Kidney tubule cell (primary cell): ENCODE measurements around the gene CAMK2A.
"Not testable (repeated sequence)": the region's sequence is repeated elsewhere in the genome, so short reads cannot be mapped to it uniquely, and the experiment has no call there.

ENCODE experiments used
- DNase-seq: peaks from one replicate; pipeline ENCODE4 v3.0.0-alpha.2; 2018; ENCODE audit warnings: low spot score

Gene CAMK2A

DNA sequence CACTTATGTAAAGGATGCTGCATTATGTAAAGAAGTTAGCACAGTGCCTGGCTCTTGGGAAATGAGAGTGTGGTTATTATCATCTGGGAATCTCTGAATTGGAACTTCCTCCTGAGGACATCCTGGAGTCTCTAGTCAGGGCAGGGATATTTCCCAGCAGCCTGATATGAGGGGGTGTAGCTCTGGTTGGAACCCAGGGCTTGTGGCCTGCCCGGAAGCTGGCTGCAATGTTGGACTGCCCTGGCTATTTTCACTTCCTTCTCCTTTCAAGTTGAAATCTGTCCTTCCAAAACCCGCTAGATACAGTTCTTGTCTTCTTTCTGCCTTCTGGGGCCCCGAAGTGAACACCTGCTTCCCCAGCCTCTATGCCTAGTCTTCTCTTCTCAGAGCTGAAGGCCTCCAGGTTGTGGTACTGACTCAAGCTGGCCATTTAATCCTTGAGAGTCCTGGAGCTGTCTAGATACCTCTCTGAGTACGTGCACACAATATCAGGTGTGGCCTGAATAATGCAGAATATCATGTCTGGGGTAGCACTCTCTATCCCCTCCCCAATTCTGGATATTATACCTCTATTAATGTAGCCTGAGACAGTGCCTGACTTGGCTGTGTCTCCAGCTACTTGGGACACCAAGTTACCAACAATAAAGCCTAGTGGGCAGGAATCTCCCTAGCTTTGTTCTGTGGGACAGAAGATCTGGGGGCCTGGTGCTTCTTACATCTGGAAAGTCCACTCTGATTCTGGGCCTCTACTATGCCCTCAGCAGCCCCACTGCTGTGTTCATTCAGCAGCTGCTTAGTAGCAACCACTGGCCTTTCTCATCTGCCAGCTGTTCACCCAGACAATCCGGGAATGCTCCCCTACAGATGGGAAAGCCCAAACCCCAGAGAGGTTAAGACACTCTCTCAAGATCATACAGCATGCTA is 54.7 kb downstream of the CAMK2A start:
- no peak for DNase-seq

GRCh38 chr5:150233706-150234105 is 55.9 kb downstream of the CAMK2A start:
- not testable (repeated sequence) for DNase-seq

DNA sequence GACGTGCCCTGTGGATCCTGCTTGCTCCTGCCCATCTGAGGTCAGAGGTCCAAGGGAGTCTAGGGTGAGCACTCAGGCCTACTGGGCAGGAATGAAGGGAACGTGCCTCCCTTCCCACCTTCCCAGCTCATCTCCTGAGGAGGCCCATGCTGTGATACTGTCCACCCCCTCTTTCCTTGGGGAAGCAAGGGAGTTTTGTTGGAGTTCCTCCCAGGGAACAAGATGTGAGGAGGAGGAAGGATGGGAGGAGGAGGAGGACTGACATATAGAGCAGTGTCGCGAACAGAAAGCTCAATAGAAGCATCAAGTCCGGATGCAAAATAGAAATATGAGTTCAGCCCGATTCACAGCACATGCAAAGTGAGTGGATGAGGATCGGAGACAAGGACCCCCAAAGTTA is 58.7 kb downstream of the CAMK2A start:
- no peak for DNase-seq

- no peak for DNase-seq
Observed at GRCh38 chr5:150229571-150229970, 60.0 kb downstream of the CAMK2A start.

DNA sequence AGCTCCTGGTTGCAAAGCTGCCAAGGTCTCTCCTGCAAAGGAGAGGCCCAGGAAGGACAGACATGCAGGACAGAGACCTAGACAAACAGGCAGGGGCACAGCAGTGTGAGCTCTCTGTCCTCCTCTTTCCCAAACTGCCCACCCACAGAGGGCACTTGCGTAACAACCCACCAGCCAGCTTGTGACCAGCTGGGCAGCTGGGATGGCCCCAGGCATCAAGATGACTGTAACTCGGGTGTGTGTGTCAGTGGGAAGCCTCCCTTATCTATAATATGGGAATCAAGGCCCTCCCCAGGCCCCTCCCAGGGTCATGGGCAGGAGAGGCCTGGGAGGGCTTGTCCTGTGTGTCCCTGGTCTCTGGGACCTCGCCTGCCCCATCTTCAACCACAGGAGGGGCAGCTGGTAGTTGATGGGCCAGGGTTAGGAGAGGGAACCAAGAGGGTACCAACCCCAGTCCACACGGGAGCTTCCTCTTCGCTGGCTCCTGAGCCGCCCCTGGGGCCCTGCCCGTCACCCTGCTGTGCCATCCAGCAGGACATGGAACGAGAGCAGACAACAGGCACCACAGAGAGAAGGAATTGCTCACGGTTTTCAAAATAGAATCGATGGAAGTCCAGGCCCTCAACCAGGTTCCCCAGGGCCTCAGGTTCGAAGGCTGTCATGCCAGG is 61.8 kb downstream of the CAMK2A start:
- DNase-seq, result no peak

GRCh38 chr5:150227036-150227435 is 62.5 kb downstream of the CAMK2A start:
- no peak for DNase-seq

- no peak for DNase-seq
Observed at GRCh38 chr5:150224483-150225027, 65.0 kb downstream of the CAMK2A start.

DNA sequence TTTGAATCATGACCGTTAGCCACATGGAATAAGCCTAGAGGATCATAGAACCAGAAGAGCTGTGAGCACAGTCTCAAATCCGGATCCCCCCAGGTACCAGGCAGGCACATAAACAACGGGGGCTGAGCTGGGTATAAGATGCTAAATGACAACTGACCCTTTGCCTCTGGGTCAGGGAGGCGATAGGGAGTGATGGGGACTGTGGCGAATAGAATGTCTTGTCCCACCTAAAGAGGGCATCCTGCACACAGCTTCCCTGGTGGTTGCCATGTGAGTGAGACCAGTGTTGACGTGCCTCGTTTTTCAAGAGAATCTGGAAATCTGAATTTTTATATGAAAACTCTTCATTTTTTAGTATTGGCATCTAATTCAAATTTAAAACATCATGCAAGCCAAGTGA is 66.1 kb downstream of the CAMK2A start:
- DNase-seq, result no peak

DNA sequence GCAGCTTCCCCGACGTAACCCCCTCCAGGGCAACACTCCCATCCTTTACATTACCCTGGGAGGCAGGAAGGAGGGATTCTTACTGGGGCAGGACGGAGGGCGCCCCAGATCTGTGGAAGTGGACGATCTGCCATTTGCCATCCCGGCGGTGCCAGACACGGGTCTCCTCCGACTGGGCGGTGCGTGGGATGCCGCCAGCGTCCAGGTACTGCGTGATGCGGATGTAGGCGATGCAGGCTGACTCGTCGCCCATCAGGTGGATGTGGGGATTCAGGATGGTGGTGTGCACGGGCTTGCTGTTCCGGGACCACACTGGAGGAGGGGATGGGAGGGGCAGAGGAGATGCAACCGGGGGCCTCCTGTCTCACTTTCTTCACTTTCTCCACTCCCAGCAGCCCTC is 66.7 kb downstream of the CAMK2A start:
- DNase-seq, result no peak

DNA sequence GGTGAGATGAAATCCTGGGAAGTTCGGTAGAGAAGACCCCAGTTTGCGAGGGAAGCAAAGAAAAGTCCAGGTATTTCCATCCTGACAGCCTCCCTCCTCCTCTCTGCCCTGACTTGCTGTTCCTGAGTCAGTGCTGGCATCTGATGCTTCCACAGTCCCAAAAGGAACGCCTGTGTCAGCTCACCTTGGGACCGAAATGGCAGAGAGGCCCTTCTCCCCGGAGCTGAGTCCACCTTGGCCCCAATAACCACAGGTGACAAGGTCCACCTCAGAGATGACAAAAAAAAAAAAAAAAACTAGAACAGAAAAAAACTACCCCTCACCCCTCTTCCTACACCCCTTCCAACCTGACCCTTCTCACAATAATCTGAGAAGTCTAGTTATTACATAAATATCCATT is 68.1 kb downstream of the CAMK2A start:
- DNase-seq, result no peak

DNA sequence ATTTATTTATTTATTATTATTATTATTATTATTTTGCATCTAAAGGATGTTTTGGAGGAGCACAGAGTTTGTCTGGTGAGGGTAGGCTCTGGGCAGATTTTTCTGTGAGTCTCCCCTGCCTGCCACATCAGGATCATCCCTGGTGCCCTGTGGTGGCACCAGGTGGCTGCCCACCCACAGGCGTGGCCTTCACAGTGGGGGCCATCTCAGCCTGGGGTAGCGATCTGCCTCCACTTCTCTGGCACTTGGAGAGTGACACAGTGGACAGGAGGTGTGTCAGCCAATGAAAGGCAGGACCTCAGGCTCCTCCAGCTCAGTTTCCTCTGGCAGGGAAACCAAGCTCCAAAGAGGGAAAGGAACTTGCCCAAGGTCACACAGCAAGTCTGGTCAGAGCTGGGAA is 69.7 kb downstream of the CAMK2A start:
- no peak for DNase-seq

- DNase-seq, result no peak
Observed at GRCh38 chr5:150219142-150219541, 70.4 kb downstream of the CAMK2A start.

DNA sequence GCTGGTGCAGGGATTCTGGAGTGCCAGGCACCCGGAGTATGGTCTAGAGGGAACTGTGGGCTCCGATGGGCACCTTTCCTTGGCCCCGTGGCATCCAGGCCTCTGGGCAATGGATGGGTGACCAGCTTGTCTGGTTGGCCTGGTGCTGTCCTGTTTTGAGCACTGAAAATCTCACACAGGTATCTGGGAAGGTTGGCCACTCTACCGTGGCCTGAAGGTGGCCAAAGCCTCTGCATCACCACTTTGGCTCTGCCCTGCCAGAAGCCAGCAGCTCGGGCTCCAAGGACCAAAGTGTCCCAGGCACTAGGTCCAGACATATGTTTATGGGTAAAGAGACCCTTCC is 70.9 kb downstream of the CAMK2A start:
- no peak for DNase-seq

DNA sequence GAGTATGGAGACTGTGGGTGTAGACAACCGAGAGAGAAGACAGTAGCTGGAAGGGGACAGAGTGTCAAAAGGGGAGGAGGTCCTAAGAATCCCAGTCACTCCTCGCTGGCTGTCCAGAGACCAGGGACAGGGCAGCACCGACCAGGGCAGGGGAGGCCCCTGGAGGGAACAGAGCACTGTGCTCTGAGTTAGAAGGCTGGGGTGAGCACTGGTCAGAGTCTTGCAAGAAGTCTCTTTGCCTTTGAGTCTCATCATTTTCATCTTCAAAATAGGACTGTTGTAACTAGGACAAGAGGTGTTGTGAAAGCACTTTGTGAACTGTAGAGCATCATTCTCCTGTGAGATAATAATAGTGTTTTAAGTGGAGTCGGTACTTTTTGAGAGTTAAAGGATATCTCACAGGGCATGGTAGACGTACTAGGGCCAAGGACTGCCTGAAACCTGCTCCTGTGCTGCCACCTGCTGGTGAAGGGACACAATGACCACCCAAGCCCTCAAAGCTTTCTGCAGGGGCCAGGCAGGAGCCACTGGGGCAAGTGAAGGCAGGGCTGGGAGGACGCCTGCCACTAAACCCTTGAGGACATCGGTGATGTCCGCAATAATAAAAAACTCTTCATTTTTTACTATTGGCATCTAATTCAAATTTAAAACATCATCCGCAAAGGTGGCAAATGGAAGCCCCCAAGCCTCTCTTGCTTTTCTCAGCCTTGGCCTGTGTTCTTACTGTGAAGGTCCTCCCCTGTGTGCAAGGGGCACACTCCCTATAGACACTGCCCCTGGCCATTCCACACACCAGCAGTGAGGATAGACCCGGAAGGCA is 71.5 kb downstream of the CAMK2A start:
- peak; percentile 76 for DNase-seq

DNA sequence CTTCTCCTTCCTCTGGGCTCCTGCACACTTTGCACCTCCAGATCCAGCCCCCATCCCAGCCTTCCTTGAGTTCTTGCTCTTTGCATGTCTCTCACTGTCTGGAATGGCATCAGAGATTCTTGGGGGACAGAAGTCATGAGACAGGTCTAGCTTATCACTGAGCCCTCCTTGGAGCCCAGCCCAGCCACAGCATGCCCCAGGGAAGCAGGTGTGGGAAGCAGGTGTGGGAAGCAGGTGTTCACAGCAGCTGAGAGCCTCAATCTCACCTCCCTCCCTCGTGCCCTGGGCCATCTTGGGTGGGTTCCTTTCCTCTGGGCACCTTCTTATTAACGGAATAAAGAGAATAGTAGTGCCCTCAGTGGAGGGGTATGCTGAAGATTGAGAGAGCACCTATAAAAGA is 72.5 kb downstream of the CAMK2A start:
- no peak for DNase-seq

DNA sequence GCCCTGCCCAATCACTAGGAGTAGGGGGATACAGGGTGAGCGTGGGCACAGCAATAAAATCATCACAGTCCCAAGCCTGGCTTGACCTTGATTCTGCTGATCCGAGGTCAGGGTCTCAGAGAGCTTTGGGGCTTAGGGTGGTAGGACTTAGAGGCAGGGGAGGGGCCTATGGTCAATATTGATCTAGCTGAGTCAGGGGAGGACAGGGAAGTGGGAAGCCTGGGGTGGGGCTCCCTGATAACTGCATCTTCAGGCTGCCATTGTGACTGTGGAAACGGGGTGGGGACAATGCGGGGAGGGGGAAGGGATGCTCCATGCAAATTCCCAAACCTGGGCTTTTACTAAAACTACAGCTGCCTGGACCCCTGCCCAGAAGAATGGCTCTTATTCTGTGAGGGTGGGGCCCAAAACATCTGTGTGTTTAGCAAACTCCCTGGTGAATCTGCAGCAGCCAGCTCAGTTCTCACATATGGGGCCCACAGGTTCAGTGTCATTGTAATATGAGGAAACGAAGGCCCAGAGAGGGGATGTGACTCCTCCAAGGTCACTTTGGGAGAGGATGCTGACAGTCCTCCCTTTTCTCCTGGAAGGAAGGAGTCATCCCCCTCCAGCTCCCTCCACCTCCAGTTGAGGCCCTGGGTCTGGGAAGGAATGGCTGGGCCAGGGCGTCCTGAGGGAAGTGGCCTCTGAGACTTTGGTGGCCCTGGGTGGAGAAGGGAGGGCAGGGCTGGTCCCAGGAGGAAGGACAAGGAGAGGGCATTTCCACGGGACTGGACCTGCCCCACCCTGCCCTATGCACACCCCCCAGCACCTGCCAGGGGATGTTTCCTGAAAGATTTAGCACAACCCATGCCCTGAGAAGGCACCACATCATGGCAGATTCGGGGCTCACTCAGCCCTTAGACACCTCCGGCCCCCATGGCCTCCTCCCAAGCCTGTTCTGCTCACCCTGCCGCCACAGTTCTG is 73.3 kb downstream of the CAMK2A start:
- no peak for DNase-seq

DNA sequence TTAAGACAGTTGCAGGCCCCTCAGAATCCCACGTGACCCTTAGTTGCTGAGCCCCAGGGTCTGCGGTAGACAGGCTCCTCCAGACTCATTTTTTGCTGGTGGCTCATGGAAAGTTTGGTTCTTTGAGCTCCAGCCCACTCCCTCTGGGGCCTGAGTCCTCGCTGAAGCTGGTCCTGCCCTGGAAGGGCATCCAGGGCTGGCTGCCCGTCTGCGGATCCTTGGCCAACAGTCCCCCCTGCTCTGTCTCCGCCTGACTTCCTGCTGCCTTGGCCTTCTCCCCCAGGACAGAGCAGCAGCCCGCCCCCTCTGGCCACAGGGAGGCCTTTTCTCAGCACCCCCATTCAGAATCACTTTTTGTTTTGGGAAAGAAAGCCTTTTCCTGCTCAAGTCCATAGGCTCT is 75.3 kb downstream of the CAMK2A start:
- DNase-seq, result no peak

GRCh38 chr5:150213530-150213929 is 76.0 kb downstream of the CAMK2A start:
- no peak for DNase-seq

- DNase-seq, result no peak
Observed at GRCh38 chr5:150211156-150212030, 78.2 kb downstream of the CAMK2A start.

GRCh38 chr5:150210644-150211043 is 78.9 kb downstream of the CAMK2A start:
- DNase-seq, result no peak
